T-helper 17 cell (primary cell): ENCODE data around the gene SERPINB13. TPM values are rescaled to one million over a fixed set of nuclear protein-coding genes. Genes with fewer than 3 reads are reported as not detected.

Source experiments
- ATAC-seq: fragments of 150-1000 bp; cut with Tn5 transposase; 2 replicates; pipeline ENCODE4 v1.10.0; 2021; ENCODE audit warnings: mild to moderate bottlenecking, moderate library complexity
- DNase-seq, 3 donors: peaks; one replicate each; pipeline versions ENCODE4 v3.0.0 to v3.0.0-alpha.2; 2020 to 2021
- H3K9me3 ChIP-seq: one replicate; pipeline ENCODE4 v1.7.0; 2013; ENCODE audit warnings: low read length, mild to moderate bottlenecking; ENCODE audit not compliant: control insufficient read depth, poor library complexity, severe bottlenecking
- H3K27ac Mint-ChIP-seq: one replicate; pipeline ENCODE4 v1.8.0; 2022; ENCODE audit warnings: mild to moderate bottlenecking, moderate library complexity, mixed read lengths
- H3K27me3 Mint-ChIP-seq: one replicate; pipeline ENCODE4 v1.8.0; 2022; ENCODE audit warnings: mixed read lengths
- H3K36me3 Mint-ChIP-seq: one replicate; pipeline ENCODE4 v1.8.0; 2022; ENCODE audit warnings: low read depth, mixed read lengths
- H3K4me1 Mint-ChIP-seq: one replicate; pipeline ENCODE4 v1.8.0; 2022; ENCODE audit warnings: mild to moderate bottlenecking, mixed read lengths
- H3K4me3 Mint-ChIP-seq: one replicate; pipeline ENCODE4 v1.8.0; 2022; ENCODE audit warnings: mild to moderate bottlenecking, moderate library complexity, mixed read lengths
- total RNA-seq, 4 donors: library from RNA in 2 of 4; stranded (reverse) in 2 of 4; gene quantifications; one replicate each; pipeline ENCODE4 v1.2.3 and lab custom pipeline; 2022 to 2026

SERPINB13 gene
- total RNA-seq, 2 donors from 2014 or later: not detected

DNA sequence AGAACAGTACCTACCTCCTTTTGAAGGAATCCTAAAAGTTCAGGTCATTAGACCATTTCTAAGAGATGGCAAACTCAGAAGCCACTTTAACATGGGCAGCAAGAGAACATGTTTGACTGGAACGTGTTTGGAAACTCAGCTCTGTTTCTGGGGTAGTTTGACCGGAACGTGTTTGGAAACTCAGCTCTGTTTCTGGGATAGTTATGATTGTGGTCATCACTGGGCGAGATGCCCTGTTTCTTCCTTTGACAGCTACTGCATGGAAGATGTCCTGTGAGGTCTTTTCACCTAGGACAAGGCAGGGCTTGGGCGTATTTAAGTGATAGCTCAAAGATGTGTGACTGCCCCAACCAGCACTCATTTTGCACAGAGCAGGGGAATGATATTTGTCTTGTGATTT, 19.9 kb upstream of the SERPINB13 start:
- H3K4me3 Mint-ChIP-seq: no peak overlapping the region
- peaks cover 2% of the 10 kb centered on the region for H3K36me3 Mint-ChIP-seq
- no peak for DNase-seq
- no peaks in the 10 kb centered on the region for H3K4me1 Mint-ChIP-seq
- peaks cover 60% of the 10 kb centered on the region for H3K27me3 Mint-ChIP-seq
- H3K9me3 ChIP-seq: no peaks in the 10 kb centered on the region
- H3K27ac Mint-ChIP-seq: no peak overlapping the region
- ATAC-seq: no peak

DNA sequence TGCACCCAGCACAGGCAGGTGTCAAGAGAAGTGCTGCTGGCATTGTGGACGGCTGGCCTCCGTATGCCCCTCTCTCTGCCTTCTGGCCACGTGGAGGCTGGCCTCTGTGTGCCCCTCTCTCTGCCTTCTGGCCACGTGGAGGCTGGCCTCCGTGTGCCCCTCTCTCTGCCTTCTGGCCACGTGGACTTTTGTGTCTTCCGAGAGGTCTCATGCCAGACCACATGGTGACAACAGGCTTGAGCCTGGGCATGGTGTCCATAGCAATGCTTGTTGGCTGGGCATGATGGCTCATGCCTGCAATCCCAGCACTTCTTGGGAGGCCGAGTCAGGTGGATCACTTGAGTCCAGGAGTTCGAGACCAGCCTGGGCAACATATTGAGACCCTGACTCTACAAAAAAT, 19.3 kb upstream of the SERPINB13 start:
- Mint-ChIP-seq H3K4me1 (no peaks in the 10 kb centered on the region), H3K27me3 (peaks cover 61% of the 10 kb centered on the region), H3K4me3 (no peak overlapping the region), H3K27ac (no peak overlapping the region), H3K36me3 (peaks cover 2% of the 10 kb centered on the region)
- ATAC-seq: no peak
- no peak for DNase-seq
- H3K9me3 ChIP-seq: no peaks in the 10 kb centered on the region

DNA sequence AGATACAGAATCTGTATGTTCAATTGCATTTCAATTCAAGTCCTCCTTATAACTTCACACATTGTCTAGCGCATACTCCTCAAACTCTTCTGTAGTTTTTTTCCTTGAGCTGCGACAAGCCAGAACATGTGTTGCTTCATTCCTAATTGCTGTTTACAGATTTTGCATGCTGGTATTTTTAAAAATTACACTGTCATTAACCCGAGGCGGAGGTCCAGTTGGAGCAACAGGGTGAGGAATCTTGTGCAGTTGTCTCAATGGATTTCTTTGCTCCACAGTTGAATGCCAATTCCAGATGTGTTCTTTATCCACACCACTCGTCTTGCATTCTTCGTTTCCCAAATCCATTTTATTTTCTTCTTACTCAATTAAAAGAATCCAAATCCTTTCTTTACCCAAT, 16.4 kb upstream of the SERPINB13 start:
- Mint-ChIP-seq H3K36me3 (peaks cover 2% of the 10 kb centered on the region), H3K4me1 (no peaks in the 10 kb centered on the region), H3K27me3 (peaks cover 53% of the 10 kb centered on the region), H3K4me3 (no peak overlapping the region), H3K27ac (no peak overlapping the region)
- DNase-seq (no peak), ATAC-seq (no peak)
- no peaks in the 10 kb centered on the region for H3K9me3 ChIP-seq

DNA sequence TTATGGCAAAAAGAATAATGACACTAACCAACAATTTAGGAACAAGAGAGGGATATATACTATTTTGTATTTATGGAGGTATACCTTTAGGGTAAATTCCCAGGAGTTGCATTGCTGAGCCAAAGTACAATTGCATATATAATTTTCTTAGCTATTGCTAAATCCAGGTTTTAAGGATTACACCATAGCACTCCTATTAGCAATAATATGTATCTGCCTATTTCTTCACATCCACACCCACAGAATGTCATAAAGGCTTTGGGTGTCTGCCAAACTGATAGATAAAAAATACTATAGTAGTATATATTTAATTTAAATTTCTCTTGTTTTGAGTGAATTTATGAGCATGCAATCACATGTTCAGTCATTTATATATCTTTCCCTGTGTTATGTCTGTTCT, 11.5 kb upstream of the SERPINB13 start:
- no peaks in the 10 kb centered on the region for H3K36me3 Mint-ChIP-seq

DNA sequence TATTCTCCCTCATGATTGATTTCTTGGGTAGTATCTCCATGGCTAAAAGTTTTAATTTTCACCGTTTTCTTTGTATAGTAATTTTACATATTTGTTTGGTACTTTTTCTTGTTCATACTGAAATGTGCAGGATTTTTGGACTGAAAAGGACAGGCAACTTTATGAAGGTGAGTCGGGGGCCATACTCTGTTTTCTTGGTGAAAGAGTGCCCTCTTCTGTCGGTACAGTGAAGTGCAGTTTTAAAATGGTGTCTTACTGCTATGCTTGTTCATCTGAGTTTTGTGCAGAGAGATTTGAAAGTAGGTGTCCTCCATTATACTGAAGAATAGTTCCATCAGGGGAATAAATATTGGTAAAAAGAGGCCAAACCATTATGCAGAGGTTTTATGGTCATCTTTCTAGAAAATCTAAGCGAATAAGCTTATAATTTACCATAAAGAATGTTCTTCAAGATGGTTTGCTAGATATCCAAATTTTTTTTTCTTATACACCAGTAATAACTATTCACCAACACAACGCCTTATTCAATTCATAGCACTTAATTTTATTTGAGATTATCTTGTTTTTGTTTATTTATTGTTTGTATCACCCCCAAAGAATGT, 8.7 kb upstream of the SERPINB13 start:
- ATAC-seq: no peak
- Mint-ChIP-seq H3K36me3 (no peaks in the 10 kb centered on the region), H3K27me3 (peaks cover 40% of the 10 kb centered on the region), H3K27ac (no peak overlapping the region), H3K4me1 (no peaks in the 10 kb centered on the region), H3K4me3 (no peak overlapping the region)
- no peak for DNase-seq
- H3K9me3 ChIP-seq: no peaks in the 10 kb centered on the region

More for the DNA sequence above, 11.5 kb upstream of the SERPINB13 start:
- H3K4me3 Mint-ChIP-seq: no peak overlapping the region
- peaks cover 41% of the 10 kb centered on the region for H3K27me3 Mint-ChIP-seq
- DNase-seq (no peak), ATAC-seq (no peak)
- H3K27ac Mint-ChIP-seq: no peak overlapping the region
- H3K9me3 ChIP-seq: no peaks in the 10 kb centered on the region
- H3K4me1 Mint-ChIP-seq: no peaks in the 10 kb centered on the region

DNA sequence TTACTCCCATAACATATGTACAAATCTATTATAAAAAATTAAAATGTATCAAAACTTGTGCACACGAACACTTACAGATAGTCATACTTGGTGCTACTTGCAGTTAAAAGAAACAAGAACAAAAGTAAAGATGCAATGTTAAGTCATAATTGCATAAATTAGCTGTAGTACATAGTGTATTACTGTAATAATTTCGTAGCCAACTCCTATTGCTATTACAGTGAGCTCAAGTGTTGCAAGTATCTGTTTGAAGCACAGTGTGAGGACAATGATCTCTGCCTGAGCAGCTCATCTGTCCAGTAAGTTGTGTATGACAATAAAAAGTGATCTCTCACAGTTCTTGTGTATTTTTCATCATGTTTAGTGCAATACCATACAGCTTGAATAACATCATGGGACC, 7.5 kb upstream of the SERPINB13 start:
- Mint-ChIP-seq H3K36me3 (no peaks in the 10 kb centered on the region), H3K4me3 (no peak overlapping the region), H3K4me1 (no peaks in the 10 kb centered on the region), H3K27ac (no peak overlapping the region), H3K27me3 (peaks cover 45% of the 10 kb centered on the region)
- H3K9me3 ChIP-seq: no peaks in the 10 kb centered on the region
- DNase-seq (no peak), ATAC-seq (no peak)

DNA sequence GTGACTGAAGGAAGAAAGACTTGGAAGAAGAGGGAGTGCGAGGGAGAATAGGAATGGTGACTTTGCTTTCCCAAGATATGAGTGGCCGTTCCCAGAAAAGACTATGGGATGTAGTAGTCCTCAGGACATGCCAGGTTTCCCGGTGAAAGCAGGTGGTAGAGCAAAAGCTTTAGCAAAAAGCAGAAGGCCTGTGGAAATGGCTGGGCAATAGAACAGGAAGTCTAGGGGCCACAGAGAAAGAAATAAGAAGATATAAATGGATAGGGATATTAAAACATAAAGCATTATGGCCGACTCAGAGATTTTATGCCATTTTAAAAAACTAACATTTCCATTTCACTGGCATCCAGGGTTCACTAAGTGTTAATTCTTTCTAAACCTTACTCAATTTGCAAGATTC, 1.2 kb upstream of the SERPINB13 start:
- Mint-ChIP-seq H3K27ac (no peak overlapping the region), H3K27me3 (peaks cover 29% of the 10 kb centered on the region), H3K4me1 (peaks cover 2% of the 10 kb centered on the region), H3K36me3 (no peaks in the 10 kb centered on the region), H3K4me3 (no peak overlapping the region)
- no peak for ATAC-seq
- no peaks in the 10 kb centered on the region for H3K9me3 ChIP-seq
- no peak for DNase-seq

DNA sequence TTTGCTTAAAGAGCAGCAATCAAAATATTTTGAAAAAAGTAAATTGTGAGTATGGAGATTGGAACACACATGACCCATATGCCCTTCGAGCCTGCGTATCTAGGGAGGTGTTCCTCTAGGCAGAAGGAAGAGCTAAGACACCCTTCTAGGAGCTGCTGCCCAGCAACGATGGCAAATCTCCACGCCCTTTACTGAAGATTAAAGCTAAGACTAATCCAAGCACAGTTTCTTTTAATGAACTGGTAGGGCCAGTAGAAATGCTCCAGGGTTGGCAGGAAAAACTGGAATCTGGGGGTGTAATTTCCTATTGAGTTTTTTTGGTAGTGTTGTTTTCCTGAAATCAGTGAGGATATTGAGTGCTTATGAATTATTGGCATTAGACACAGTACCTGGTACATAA, 712 bp upstream of the SERPINB13 start:
- H3K4me3 Mint-ChIP-seq: no peak overlapping the region
- H3K27ac Mint-ChIP-seq: no peak overlapping the region
- H3K9me3 ChIP-seq: no peaks in the 10 kb centered on the region
- no peaks in the 10 kb centered on the region for H3K36me3 Mint-ChIP-seq
- ATAC-seq (no peak), DNase-seq (no peak)
- peaks cover 2% of the 10 kb centered on the region for H3K4me1 Mint-ChIP-seq
- H3K27me3 Mint-ChIP-seq: peaks cover 24% of the 10 kb centered on the region

DNA sequence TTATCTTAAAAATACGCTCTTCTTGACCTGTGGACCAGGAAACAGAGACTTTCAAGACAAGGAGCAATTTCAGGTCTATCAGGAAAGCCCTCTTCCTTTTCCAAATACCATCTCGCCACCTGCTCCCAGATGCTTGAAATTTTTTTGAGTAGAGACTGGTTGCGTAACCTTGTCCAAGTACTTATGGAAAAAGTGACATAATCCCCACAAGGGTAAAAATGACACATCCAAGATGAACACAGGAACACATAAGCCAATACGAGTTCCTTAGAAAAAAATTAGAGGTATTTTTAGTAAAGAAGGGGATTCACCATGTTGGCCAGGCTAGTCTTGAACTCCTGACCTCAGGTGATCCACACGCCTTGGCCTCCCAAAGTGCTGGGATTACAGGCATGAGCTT, 1.8 kb downstream of the SERPINB13 start:
- H3K4me1 Mint-ChIP-seq: peaks cover 2% of the 10 kb centered on the region
- no peak for ATAC-seq
- DNase-seq: no peak
- H3K36me3 Mint-ChIP-seq: no peaks in the 10 kb centered on the region
- H3K9me3 ChIP-seq: no peaks in the 10 kb centered on the region
- H3K4me3 Mint-ChIP-seq: no peak overlapping the region
- peaks cover 30% of the 10 kb centered on the region for H3K27me3 Mint-ChIP-seq
- no peak overlapping the region for H3K27ac Mint-ChIP-seq

DNA sequence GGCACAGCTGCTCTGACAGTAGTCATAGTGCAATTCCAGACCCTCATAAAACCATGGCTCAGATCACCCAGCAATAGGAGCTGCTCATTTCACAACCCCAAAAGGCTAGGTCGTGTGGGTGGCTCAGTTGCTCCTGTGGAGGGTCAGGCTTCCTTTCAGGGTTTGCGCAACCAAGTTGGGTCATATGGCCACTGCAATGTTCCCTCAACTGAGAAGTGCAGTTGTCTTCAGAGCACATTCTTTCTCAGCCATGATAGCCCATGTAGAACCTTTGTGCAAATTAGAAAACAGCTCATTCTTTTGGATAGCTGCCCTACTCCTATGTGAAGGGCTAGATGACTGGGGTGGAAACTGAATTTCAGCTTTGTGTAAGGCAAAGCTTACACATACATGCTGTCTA, 3.2 kb downstream of the SERPINB13 start:
- H3K9me3 ChIP-seq: no peaks in the 10 kb centered on the region
- H3K27me3 Mint-ChIP-seq: peaks cover 23% of the 10 kb centered on the region
- peaks cover 2% of the 10 kb centered on the region for H3K4me1 Mint-ChIP-seq
- H3K4me3 Mint-ChIP-seq: no peak overlapping the region
- no peaks in the 10 kb centered on the region for H3K36me3 Mint-ChIP-seq
- no peak for DNase-seq
- no peak overlapping the region for H3K27ac Mint-ChIP-seq
- ATAC-seq: no peak

DNA sequence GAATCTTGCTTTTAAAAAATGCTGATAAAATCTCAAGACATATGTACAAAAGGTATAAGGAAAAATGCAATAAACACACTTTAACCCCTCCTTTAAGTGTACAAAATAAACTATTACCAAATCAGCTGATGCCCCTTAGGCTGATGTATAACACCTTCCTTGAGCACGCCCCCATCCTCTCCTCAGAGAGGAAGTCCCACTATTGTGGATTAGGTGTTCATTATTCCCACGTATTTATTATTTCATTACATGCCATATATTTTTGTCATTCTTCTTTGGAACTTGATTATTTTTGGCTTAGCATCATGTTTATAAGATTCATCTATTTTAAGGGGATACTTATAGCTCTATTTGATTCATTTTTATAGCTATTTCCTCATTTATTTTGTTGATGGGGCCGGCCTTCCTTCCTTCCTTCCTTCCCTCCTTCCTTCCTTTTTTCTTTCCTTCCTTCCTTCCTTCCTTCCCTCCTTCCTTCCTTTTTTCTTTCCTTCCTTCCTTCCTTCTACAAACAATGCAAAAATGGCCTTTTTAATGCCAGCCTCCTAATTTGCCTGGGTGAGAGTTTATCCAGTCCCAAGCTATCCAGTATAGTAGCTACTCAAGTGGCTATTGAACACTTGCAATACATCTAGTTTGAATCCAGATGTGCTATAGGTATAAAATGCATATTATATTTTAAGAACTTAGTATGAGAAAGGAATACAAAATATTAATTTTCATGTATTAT, 4.0 kb downstream of the SERPINB13 start:
- Mint-ChIP-seq H3K27ac (no peak overlapping the region), H3K27me3 (peaks cover 17% of the 10 kb centered on the region), H3K4me1 (peaks cover 2% of the 10 kb centered on the region), H3K4me3 (no peak overlapping the region), H3K36me3 (no peaks in the 10 kb centered on the region)
- no peak for DNase-seq
- no peaks in the 10 kb centered on the region for H3K9me3 ChIP-seq
- no peak for ATAC-seq

DNA sequence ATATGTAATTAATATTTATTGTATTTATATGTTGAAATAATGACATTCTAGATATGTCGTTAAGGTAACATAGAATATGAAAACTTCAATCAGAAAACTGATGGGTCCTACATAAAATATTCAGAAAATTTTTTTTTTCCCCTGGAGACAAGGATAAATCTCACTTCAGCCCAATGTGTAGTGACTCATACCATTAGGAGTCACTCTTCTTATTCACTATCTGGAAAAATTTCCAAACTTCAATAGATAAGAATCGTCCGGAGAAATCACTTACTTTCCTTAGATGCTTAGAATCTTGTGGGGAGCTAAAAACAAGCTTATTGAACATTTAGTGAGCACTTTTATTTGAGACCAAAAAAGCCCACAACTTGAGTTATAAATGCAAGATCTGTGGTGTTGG, 4.6 kb downstream of the SERPINB13 start:
- no peak overlapping the region for H3K27ac Mint-ChIP-seq
- H3K4me3 Mint-ChIP-seq: no peak overlapping the region
- no peaks in the 10 kb centered on the region for H3K36me3 Mint-ChIP-seq
- DNase-seq: no peak
- H3K27me3 Mint-ChIP-seq: peaks cover 17% of the 10 kb centered on the region
- H3K9me3 ChIP-seq: no peaks in the 10 kb centered on the region
- ATAC-seq: no peak
- peaks cover 2% of the 10 kb centered on the region for H3K4me1 Mint-ChIP-seq

DNA sequence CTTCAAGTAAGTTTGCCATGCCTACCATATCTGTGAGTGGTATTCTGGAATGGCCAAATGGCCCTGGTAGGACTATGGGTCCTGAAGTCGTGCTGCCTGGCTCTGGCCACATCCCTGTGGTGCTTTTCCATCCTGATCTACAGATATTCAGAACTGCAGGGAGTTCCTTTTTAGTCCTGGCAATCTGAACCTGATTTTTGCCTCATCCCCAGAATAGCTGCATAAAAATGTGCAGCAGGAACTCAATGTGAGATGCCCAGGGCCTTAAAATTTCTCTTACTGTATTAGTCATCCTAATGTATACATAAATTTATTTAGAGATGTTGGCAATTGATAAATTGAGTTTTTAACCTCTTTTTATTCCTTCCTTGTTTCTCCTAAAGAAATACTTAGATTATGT, 5.3 kb downstream of the SERPINB13 start:
- no peak for ATAC-seq
- H3K27ac Mint-ChIP-seq: no peak overlapping the region
- H3K4me1 Mint-ChIP-seq: peaks cover 2% of the 10 kb centered on the region

DNA sequence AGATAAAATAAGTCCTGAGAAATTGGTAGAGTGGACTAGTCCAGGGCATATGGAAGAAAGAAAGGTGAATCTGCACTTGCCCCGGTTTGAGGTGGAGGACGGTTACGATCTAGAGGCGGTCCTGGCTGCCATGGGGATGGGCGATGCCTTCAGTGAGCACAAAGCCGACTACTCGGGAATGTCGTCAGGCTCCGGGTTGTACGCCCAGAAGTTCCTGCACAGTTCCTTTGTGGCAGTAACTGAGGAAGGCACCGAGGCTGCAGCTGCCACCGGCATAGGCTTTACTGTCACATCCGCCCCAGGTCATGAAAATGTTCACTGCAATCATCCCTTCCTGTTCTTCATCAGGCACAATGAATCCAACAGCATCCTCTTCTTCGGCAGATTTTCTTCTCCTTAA, 9.8 kb downstream of the SERPINB13 start:
- ATAC-seq (no peak), DNase-seq (no peak)
- peaks cover 23% of the 10 kb centered on the region for H3K27me3 Mint-ChIP-seq
- no peak overlapping the region for H3K27ac Mint-ChIP-seq
- H3K9me3 ChIP-seq: no peaks in the 10 kb centered on the region
- H3K4me3 Mint-ChIP-seq: no peak overlapping the region
- no peaks in the 10 kb centered on the region for H3K4me1 Mint-ChIP-seq
- H3K36me3 Mint-ChIP-seq: no peaks in the 10 kb centered on the region

More for the DNA sequence above, 5.3 kb downstream of the SERPINB13 start:
- DNase-seq: no peak
- H3K27me3 Mint-ChIP-seq: peaks cover 20% of the 10 kb centered on the region
- H3K9me3 ChIP-seq: no peaks in the 10 kb centered on the region
- no peak overlapping the region for H3K4me3 Mint-ChIP-seq
- no peaks in the 10 kb centered on the region for H3K36me3 Mint-ChIP-seq
